Thyroid gland (tissue), 4 donors: Measurements from ENCODE around the gene CFAP157. TPM values are rescaled to one million over a fixed set of nuclear protein-coding genes. Genes with fewer than 3 reads are reported as not detected.

Experiments used
- DNase-seq, 2 donors: peaks; one replicate each; pipeline ENCODE4 v3.0.0-alpha.2; 2019
- H3K27ac ChIP-seq, 3 donors: fragments of 200-600 bp; sonication (generic); 1 replicate in 2 of 3; 2 replicates in 1 of 3; pipeline ENCODE4 v1.5.1; 2016 to 2019; ENCODE audit warnings: mild to moderate bottlenecking in 1 of 3, moderate library complexity in 1 of 3
- H3K27me3 ChIP-seq: fragments of 200-600 bp; sonication (generic); one replicate; pipeline ENCODE4 v1.5.1; 2019
- H3K36me3 ChIP-seq, 2 donors: fragments of 200-600 bp; sonication (generic); one replicate each; pipeline ENCODE4 v1.5.1; 2016 to 2019
- H3K4me1 ChIP-seq, 2 donors: fragments of 200-600 bp; sonication (generic); one replicate each; pipeline ENCODE4 v1.5.1; 2017 to 2019
- H3K4me3 ChIP-seq, 3 donors: fragments of 200-600 bp; sonication (generic); replicated peaks in 1 of 3; 1 replicate in 2 of 3; 2 replicates in 1 of 3; pipeline ENCODE4 v1.5.1; 2016; ENCODE audit warnings: mild to moderate bottlenecking in 1 of 3
- H3K9me3 ChIP-seq: fragments of 200-600 bp; sonication (generic); one replicate; pipeline ENCODE4 v1.5.1; 2017
- CTCF ChIP-seq, 6 experiments: fragments of 200-600 bp in 3 of 6; fragments of 450-650 bp in 3 of 6; sonication (generic) in 3 of 6; IDR thresholded peaks; one replicate each; pipeline ENCODE4 v1.5.1; 2016 to 2019; ENCODE audit warnings: antibody characterized with exemption in 6 of 6, mild to moderate bottlenecking in 2 of 6, inconsistent platforms in 1 of 6, moderate library complexity in 1 of 6
- POLR2A ChIP-seq, 2 donors: fragments of 450-650 bp; IDR thresholded peaks; one replicate each; pipeline ENCODE4 v1.6.1; 2017; ENCODE audit warnings: antibody characterized with exemption in 2 of 2, mild to moderate bottlenecking in 2 of 2, moderate library complexity in 1 of 2
- WGBS, 2 donors: methylation state at CpG; one replicate each; pipeline ENCODE4 v1.1.5; 2017; 5-methylcytosine and 5-hydroxymethylcytosine counted together
- intact Hi-C: fragments of 100-400 bp; cut with DNase I; formaldehyde crosslinking; loops from one replicate; pipeline ENCODE4 v1.15.1; 2023
- total RNA-seq, 4 donors: library from RNA; depleted of rRNA; stranded (reverse); fragments of >200 nt; gene quantifications; one replicate each; pipeline ENCODE4 v1.2.3, GENCODE V29; 2016

Gene CFAP157
- total RNA-seq, 4 donors from 2014 or later = 0.22 to 3.0 TPM; not detected in 2

DNA sequence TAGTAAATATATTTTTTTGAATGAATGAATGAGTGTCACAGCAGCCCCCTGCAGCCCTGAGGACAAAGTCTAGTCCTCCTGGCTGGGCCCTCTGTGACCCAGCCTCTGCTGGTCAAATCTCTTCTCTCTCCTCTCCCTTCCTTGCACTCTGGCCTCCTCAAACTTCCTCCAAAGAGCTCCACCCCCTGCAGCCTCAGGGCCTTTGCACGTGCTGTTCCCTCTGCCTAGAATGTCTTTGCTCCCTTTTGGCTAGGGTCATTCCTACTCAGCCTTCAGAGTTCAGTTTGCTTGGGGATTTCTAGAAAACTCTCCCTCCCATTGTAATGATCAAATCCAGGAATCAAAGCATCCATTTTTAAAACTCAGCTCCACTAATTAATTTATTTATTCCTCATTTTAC is 58.6 kb downstream of the CFAP157 start:
- Histone ChIP-seq H3K9me3 (no peaks in the 10 kb centered on the region), H3K36me3 (no peaks in the 10 kb centered on the region), H3K27ac (no peak overlapping the region), H3K27me3 (no peaks in the 10 kb centered on the region), H3K4me1 (peaks cover 0 to 30% of the 10 kb centered on the region in 2 donors), H3K4me3 (no peak overlapping the region)
- WGBS, 2 donors = 78 to 95% methylated on average over 1 of the region's 1 CpG
- intact Hi-C loops = no loop called here
- no peak for DNase-seq
- TF ChIP-seq POLR2A (IDR thresholded peaks at IDR 0.05) = no peak
- no peak for TF ChIP-seq CTCF (IDR thresholded peaks at IDR 0.05)

Other genes starting within 250 kb of the CFAP157 start
- 100 to 1,000 TPM in 2 of 4 donors, 10 to 100 TPM in 2; 23.8 to 139 (median 106) TPM for gene STXBP1, start 94.7 kb upstream of the CFAP157 start, total RNA-seq
- 10 to 100 TPM; 24.1 to 64.3 (median 43.4) TPM for gene PTRH1, start 8.7 kb downstream of the CFAP157 start, total RNA-seq
- under 1 TPM in 3 of 4 donors, not detected in 1; 0.40 to 0.45 (median 0.44) TPM for gene TTC16, start 9.1 kb downstream of the CFAP157 start, total RNA-seq
- 10 to 100 TPM in 3 of 4 donors, 1 to 10 TPM in 1; 8.9 to 23.1 (median 14.2) TPM for gene TOR2A, start 28.3 kb downstream of the CFAP157 start, total RNA-seq
- 10 to 100 TPM; 10.0 to 24.9 (median 18.2) TPM for gene SH2D3C, start 71.7 kb downstream of the CFAP157 start, total RNA-seq
- 10 to 100 TPM; 47.5 to 85.2 (median 78.3) TPM for gene CDK9, start 79.0 kb downstream of the CFAP157 start, total RNA-seq
- gene FPGS, start 95.9 kb downstream of the CFAP157 start, total RNA-seq = 10 to 100 TPM; 58.5 to 78.0 (median 62.1) TPM
- gene ENG, start 147.7 kb downstream of the CFAP157 start, total RNA-seq = 100 to 1,000 TPM in 1 of 4 donors, 10 to 100 TPM in 3; 45.6 to 115 (median 51.1) TPM
- gene AK1, start 170.7 kb downstream of the CFAP157 start, total RNA-seq = 10 to 100 TPM; 56.3 to 98.9 (median 86.3) TPM
- gene ST6GALNAC6, start 192.6 kb downstream of the CFAP157 start, total RNA-seq = 100 to 1,000 TPM in 1 of 4 donors, 10 to 100 TPM in 3; 39.2 to 124 (median 50.8) TPM
- gene ST6GALNAC4, start 210.1 kb downstream of the CFAP157 start, total RNA-seq = 10 to 100 TPM in 3 of 4 donors, 1 to 10 TPM in 1; 8.9 to 27.4 (median 19.1) TPM
- 1 to 10 TPM in 3 of 4 donors, not detected in 1; 1.0 to 5.2 (median 1.6) TPM for gene PIP5KL1, start 223.8 kb downstream of the CFAP157 start, total RNA-seq
- 10 to 100 TPM; 17.3 to 43.3 (median 35.5) TPM for gene DPM2, start 230.9 kb downstream of the CFAP157 start, total RNA-seq